GM21619 (cell line): Measurements from ENCODE around the gene SYNPO2.

ENCODE experiments used
- ATAC-seq: cut with Tn5 transposase; IDR thresholded peaks from one replicate; pipeline ENCODE4 v1.9.1; 2021; ENCODE audit not compliant: unreplicated experiment

The SYNPO2 gene

GRCh38 chr4:119103263-119103662, 214.6 kb downstream of the SYNPO2 start:
- no peak for ATAC-seq

GRCh38 chr4:119104644-119105273, 216.1 kb downstream of the SYNPO2 start:
- ATAC-seq: no peak

- no peak for ATAC-seq
Measured at GRCh38 chr4:119105605-119106004, 217.0 kb downstream of the SYNPO2 start.

- no peak for ATAC-seq
Measured at GRCh38 chr4:119106036-119107000, 217.7 kb downstream of the SYNPO2 start.

GRCh38 chr4:119110121-119110520, 221.5 kb downstream of the SYNPO2 start:
- ATAC-seq: no peak
